Activated CD4-positive, alpha-beta T cell treated with anti-CD3 and anti-CD28 coated beads, Interleukin-2, amount 50 U/mL, for 24 hours (primary cell): ENCODE data around the gene CALD1.
"Not testable (repeated sequence)": the region's sequence is repeated elsewhere in the genome, so short reads cannot be mapped to it uniquely, and the experiment has no call there.

Experiments used
- DNase-seq, 2 donors: peaks; one replicate each; pipeline ENCODE4 v3.0.0-alpha.2; 2020; ENCODE audit warnings: low read depth in 1 of 2, low spot score in 1 of 2

CALD1 gene

DNA sequence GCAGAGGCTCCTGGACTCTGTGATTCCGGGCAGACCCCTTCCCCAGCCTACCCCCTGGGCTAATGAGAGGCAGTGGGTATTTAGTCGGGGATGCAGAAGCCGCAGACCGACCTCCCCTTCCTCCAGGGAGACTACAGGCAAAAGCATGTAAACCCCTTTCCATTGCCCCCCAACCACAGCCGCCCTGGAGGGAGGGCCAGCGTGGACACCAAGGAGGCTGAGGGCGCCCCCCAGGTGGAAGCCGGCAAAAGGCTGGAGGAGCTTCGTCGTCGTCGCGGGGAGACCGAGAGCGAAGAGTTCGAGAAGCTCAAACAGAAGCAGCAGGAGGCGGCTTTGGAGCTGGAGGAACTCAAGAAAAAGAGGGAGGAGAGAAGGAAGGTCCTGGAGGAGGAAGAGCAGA is 167.9 kb downstream of the CALD1 start:
- DNase-seq: no peak

DNA sequence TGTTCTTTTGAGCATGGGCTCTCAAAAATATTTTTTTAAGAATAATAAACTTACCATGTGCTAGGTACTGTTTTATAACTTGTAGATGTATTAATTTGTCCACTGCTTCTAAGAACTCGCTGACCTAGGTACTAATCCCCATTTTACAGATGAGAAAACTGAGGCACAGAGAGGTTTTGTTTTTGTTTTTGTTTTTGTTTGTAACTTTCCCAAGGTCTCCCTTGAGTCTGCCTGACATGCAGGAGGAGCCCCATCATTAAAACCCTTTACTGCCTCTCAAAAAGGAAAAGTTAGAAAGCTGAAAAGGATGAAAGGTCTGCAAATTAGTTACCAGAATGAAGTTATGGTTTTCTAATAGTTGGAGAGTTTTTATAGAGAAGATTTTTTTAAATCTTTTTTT is 168.4 kb downstream of the CALD1 start:
- no peak for DNase-seq

DNA sequence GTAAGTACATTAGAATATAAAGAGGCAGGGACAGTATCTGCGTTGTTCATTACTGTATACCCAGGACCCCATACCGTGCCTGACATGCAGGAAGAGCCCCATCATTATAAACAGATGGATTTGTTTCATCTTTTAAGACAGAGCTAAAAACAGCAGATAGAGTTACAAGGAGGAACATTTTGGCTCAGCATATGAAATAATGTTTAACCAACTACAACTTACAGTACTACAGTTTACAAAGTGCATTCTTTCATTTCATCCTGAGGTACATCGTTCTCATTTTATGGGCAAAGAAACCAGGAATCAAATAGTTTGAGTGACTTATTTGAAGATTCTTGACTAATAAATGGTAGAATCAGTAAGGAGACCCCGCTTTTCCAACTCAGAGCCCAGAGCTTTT is 168.8 kb downstream of the CALD1 start:
- DNase-seq: no peak

DNA sequence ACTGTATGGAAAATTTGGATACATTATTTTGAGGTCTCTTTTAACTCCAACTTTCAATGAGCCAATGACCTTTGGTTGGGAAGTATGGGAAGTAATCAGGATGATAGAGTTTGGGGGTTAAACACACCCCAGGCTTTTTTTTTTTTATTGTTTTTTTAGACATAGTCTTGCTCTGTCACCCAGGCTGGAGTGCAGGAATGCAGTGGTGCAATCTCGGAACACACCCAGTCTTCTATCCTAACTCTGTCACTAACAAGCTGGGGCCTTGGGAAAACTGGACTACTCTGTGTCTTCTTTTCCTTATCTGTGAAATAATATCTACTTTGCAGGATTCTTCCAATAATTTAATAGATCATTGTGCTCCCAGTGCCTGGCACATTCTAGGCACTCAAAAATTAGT is 169.3 kb downstream of the CALD1 start:
- no peak for DNase-seq

DNA sequence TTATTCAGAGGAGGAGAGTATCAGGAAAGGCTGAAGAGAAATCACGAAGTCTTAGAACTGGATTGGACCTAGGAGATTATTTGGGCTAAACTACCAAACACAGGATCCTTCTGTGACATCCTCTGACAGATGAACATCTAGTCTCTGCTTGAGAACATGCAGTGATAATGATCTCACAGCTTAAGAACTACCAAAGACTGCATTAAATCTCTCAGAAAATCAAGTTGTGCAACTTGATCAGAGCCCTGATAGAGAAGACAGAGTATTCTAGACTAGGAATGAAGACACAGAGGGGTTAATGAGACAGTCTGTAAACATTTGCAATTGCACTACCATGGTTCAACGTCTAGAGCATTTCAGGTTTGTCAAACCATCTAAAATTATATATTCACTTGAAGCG is 169.7 kb downstream of the CALD1 start:
- no peak for DNase-seq

DNA sequence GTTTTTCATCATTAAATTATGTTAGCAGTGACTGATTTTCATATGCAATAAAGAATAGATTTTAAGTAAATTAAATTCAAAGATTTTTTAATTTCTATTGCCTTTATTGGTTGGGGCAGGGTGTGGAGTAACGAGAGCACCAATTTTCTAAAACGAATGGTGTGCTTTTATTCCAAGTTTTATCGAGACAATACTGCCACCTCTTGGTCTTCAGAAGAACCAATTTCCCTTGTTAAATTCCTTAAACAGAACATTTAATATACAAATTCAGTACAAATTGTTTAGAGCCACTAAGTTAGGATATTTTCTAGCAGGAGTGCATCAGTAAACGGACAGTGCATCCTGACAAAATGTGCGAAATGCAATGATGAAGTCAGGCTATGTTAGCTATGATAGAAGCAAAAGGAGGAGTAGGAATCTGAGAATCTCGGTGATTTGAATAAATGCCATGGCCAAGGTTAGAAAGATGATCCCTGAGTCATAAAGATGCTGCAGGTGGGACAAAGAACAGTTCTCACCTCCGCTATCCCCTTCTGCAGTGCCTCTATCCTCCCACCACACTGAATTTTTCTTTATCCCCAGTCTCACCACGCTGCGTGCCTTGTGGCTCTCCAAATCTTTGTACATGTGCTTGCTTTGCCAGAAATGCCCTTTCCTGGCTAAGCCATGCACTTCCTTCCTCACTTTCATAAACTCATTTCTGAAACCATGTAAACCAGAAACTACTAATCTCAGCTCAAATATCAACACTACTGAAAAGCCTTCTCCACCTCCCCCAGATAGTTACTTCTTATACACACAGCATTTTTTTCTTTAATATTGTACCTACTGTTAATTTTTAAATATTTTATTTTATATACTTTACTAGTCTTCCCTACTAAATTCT is 175.0 kb downstream of the CALD1 start:
- no peak for DNase-seq

DNA sequence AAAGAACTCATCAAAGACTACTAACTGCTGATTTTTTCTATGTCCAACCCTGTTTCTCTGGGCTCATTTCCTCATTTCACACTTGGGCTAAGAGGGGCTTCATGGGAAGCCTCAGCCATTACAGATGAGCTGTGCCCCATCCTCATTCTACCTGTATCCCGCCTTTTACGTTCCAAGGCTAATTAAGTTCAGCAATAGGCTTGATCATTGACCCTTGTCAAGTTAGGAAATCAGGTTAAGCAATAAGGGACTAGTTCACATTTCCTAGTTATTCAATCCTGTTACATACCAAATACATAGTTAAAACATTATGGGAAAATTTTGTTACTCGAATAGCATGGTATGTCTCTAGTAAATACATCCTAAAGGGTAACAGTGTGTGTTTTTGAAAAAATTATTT is 177.6 kb downstream of the CALD1 start:
- DNase-seq: no peak

DNA sequence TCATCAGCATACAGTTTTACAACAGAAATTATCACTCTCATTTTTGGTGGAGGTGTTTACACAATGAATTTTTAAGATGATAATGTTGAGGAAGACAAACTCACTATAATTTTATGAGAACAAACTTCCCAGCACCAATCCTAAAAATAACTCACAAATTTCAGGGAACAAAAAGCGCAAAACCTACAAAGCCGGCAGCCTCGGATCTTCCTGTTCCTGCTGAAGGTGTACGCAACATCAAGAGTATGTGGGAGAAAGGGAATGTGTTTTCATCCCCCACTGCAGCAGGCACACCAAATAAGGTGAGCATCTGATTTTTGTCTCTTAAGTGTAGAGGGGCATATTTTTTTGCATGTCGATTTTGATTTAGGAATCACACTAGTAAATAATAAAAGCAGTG is 180.4 kb downstream of the CALD1 start:
- no peak for DNase-seq

DNA sequence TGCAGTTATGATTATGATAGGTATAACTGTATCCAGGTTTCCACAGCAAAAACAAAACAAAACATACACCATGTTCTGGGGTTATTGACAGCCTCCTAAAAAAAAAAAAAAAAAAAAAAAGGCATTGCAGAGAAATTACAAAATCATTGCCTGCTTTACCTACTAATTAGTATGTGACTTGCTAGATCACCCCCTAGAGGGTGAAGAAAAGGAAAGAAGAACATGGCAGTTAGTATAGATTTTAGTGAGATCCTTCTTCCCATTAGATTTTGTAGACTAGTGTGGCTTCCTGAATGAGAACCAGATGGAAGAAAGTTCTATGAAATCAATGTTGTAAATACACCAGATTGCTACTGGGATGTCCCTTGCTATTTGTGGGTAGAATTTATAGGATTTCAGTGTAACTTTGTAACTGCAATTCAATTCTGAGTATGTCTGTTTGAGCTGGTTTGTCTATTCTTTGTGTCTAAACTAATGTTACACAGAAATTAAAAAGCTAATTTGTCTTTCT is 182.9 kb downstream of the CALD1 start:
- no peak for DNase-seq

DNA sequence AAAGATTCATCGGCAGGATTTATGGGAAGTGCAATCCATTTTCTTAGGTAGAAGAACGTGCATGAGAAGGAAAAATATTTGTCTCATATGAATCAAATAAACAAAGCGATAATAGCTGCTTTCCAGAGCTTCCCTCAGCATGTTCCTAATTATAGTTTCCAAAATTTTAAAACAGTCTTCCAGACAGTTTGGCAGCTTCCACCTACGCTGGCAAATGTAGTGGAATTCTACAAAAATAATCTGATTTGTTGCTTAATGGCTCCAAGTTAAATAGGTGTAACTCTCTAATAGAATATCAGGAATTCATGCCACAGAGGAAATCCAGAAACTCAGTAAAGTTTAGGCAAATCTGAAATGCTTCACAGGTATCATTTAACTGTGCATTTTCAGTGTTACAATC is 183.6 kb downstream of the CALD1 start:
- DNase-seq: no peak

DNA sequence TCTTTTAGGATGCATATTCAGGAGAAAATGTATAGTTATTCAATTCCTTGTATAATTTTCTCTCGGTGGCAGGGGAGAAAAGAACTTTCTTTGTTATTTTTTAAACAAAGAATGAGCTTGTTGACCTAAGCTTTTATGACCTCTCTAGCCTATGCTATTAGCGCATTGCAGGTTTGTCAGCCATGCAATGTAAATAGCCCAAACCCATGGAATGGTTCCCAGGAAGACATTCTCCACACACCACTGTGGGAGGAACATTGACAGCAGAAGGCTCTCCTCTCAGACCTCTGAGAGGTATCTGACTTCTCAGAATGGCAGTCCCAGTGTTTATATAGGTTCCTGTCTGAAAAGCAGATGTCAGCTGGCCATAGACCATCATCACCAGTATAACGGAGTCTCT is 187.3 kb downstream of the CALD1 start:
- no peak for DNase-seq

DNA sequence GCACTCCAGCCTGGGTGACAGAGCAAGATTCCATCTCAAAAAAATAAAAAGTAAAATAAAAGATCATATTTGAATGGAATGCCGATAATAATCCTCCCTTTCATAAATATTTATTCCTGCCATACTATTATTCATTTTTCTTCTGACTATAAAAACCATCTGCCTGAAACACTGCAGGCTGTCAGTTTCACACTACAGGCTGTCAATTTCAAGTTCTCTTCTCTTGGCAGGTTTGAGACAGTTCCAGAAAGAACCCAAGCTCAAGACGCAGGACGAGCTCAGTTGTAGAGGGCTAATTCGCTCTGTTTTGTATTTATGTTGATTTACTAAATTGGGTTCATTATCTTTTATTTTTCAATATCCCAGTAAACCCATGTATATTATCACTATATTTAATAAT is 188.7 kb downstream of the CALD1 start:
- DNase-seq: no peak

DNA sequence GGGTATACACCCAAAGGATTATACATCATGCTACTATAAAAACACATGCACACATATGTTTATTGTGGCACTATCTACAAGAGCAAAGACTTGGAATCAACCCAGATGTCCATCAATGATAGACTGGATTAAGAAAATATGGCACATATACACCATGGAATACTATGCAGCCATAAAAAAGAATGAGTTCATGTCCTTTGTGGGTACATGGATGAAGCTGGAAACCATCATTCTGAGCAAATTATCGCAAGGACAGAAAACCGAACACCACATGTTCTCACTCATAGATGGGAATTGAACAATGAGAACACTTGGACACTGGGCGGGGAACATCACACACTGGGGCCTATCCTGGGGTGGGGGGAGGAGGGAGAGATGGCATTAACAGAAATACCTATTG is 202.2 kb downstream of the CALD1 start:
- not testable (repeated sequence) for DNase-seq

DNA sequence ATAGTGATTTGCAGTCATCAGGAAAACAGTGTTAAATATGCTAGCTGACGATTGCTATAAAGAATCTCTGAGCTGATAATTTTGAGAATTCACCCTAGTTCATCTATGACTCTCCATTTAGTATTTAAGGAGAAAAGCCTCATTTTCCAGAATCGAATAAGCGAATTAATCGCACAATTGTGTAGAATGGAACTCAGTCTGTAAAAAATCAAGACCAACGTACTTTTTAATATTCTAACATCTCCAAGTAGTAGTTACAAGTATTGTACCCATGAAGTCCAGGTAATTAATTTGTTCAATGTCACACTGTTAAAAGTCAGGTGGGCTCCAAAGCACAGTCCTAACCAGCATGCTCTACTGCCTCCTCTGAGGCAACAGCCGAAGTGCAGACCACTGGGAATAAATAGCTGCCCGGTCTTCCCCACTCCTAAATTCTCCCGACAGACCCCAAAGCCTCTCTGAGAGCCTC is 206.5 kb downstream of the CALD1 start:
- no peak for DNase-seq

DNA sequence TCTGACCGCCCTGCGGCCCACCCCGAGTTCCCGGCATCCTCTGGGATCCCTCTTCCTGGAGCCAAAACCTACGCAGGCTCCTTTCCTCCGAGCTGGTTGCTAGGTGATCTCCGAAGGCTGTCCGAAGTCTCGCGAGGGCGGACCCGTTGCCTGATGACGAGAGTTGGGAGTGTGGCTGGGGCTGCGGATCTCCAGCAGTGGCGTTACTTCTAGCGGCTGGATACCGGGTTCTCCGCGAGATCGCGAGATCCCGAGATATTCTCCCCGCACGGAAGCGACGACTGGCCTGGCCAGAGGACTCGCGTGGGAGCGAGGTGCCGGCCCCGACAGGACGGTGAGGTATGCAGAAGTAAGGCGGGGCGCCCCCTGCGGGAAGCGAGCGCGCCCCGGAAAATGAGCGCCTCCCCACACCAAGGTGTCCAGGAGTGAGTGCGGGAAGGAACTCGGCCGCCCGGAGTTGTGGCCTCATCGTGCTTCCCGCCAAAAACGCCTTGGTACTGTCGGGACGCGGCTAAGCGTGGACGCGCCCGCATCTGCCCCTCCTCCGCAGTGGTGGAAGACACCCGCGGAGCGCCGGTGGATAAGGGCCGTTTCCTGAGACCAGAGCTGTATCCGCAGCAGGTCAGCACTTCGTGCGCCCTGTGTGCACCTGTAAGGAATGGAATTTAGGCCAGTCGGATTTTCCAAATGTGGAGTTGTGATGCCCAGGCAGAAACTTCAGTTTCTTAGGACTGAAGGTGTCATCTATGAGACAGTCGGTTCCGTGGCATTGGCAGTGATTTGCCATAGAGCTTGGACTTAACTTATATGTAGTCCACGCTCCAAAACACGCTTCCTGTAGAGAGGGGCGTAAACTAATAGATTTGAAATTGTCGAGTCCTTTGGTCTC is 207.2 kb downstream of the CALD1 start, which contains the start of gene AGBL3:
AGBL3 (plus strand) TSS at position 146 of the 889 bp plus-strand sequence. CDS start 1,426 bp downstream, outside the sequence.
- peak; percentile 77 to 86 for DNase-seq

DNA sequence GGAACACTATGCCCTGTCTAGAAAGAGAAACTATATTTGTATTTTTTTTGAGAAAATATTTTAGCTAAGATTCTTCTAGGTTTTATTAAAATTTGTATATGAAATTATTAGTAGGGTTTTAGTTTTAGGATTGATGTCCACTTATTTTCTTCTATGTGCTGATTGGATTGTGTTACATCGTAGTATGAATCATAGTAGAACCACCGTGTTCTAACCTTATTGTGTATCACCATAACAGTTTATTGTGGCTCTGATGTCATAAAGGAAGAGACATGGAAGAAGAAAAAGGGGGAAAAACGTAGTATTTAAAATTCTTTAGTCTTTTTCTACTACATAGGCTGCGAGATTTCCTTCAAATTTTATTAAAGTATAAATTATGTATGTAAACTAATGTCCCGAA is 208.7 kb downstream of the CALD1 start:
- no peak for DNase-seq

DNA sequence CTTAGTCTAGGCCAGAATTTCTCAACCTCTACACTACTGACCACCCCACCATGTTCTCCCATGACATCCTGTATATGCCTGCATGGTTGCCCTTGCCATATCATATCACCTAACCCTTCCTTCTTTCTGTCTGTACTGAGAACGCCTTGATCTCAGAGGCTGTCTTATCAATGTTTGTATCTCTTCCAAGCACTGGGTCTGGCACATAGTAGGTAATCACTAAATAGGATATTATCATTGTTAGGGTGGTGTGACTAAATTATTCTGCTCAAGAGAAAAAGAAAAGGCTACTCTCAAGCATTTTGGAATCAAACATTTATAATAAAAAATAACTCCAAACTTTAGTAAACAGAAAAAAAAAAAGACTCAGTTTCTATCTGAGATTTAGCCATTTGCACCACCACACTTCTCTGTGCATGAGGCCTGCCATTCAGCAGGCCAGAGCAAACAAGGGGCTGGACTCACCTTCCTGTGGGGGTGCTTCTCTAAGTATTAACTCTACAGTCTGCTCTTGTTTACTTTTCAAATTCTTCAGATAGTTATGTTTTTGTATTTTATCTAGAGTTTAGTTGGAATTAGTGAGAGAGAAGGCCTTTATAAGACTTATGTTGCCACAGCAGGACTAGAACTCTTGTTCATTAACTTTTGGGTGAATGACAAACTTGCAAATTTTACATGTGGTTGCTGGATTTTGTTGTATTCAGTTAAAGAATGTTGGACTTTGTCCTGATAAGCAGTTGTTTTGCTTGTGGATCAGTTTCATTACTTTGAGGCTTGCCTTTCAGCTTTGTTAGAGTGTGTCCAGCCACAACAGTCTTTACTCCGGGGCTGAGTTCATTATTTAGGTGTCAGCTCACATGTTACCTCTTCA is 212.3 kb downstream of the CALD1 start:
- DNase-seq: no peak

DNA sequence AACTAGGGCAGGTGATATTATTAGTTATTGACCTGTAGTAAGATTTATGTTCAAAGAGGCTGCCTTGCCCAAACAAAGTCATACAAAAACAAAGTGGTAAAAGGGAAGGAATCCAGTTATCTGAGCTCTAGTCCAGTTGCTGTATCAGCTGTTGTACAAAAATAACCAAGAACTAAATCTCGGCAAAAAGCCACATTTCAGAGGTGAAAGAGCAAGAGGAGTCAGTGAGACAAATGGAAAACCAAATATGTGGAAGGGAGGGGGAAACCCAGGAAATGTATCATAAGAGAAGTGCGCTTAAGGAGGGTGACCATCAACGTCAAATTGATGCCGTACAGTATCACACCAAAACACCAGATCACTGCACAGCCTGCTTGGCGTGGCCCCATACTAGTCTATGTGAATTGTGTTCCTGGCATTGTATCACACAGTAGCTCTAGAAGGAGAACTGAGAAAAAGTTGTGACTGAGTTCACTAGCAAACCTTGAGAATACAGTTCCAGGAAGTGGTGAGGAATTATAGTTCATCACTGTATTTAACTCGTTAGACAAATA is 213.3 kb downstream of the CALD1 start:
- no peak for DNase-seq

DNA sequence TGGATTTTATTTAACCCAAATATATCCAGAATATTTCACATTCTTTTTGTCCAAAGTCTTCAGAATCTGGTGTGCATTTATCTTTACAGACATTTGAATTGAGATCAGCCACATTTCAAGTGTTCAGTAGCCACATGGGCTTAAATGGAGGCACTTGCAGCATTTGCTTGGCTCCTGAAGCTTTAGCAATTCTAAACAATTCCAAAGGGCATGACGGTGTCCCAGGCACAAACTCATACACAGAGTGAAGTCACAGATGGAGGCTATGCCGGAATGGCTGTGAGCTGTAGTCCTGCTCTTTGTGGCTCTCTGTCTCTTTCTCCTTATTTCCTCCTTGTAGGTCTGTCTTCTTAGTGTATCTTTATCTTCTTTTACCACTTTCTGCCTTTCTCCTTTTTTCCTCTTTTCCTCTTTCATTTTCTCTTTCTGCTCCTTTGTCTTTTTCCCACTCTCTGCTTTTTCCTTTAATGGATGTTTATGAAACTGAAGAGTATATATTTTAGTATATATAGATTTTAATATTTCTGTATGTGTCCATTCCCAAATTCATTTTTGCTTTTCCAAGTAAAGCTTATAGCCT is 214.5 kb downstream of the CALD1 start:
- DNase-seq: no peak
